NCI-H510A (cell line): ENCODE data around the gene CMYA5.
"Not testable (repeated sequence)": the region's sequence is repeated elsewhere in the genome, so short reads cannot be mapped to it uniquely, and the experiment has no call there.

Source experiments
- DNase-seq: peaks from one replicate; lab custom pipeline; 2025; lab: John Stamatoyannopoulos, UW

The CMYA5 gene

GRCh38 chr5:79702606-79703380 lies 13.2 kb downstream of the CMYA5 start:
- DNase-seq, result no peak

DNA sequence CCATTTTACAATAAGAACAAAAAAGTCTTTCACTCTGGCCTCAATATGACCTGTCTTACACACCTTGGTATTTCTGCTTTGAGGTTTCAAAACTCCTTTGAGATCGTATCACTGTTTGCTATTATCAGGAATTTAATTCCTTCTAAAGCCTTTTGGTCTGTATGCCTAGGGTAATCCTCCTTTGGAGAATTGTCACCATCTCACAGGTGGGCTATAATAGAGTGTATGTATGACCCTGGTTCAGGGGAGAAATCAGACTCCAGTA lies 13.7 kb downstream of the CMYA5 start:
- no peak for DNase-seq

- DNase-seq, result no peak
Observed at GRCh38 chr5:79704553-79704952, 14.9 kb downstream of the CMYA5 start.

DNA sequence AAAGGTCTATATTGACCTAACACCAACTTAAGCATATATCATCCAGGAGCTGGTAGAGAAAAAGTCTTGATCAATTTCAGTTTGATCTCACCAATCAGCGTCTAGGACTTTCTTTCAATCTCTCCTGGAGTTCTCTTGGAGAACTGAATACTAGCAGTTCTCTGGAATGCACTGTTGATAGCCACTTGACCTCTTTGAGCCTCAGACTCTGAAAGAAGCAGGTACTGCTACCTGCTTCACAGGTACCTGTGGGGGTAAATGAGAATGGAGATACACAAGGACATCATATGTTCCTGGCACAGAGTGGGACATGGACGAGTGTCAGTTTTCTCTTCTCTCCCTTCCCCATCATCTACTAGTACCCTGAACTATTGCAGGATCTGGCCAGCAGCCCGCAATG lies 16.0 kb downstream of the CMYA5 start:
- DNase-seq, result no peak

DNA sequence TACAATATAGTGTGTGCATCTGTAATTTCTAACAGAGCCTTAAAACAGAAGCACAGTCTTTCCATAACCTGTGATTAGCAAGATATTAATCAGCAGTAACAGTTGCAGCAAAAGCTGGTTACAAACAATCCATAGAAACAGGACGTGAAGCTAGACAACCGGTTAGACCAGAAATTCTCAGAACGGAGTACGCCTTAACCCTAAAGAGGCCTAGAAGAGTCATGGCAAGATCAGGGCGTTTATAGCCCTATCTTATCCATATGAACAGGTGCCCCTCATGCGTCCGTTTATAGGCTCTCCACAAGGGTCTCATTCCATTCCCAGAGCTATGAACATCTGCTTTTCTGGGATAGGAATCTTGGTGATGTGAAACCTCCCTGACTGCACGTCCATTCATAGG lies 16.7 kb downstream of the CMYA5 start:
- not testable (repeated sequence) for DNase-seq

- no peak for DNase-seq
Observed at GRCh38 chr5:79707535-79707934, 17.9 kb downstream of the CMYA5 start.

- DNase-seq, result no peak
Observed at GRCh38 chr5:79712741-79713140, 23.1 kb downstream of the CMYA5 start.

GRCh38 chr5:79713727-79714126 lies 24.1 kb downstream of the CMYA5 start:
- no peak for DNase-seq

DNA sequence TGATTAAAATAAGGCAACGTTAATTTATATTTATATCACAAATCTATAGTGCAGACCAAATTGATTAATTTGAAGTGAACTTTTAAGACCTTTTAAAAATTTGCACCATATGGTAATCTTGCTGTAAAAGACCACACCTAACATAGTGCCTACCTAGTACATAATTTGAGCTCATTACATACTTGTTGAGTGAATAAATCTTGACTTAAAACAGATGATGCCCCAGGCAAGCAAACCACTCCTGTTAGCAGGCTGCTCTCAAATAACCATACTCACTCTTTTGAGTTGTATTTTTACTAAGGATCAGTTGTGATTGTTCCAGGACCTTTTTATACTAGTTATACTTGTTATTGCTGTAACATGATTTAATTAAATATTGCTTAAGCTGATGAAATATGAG lies 27.2 kb downstream of the CMYA5 start:
- no peak for DNase-seq

GRCh38 chr5:79720096-79720495 lies 30.5 kb downstream of the CMYA5 start:
- DNase-seq, result no peak

GRCh38 chr5:79727451-79728355 lies 38.1 kb downstream of the CMYA5 start:
- DNase-seq, result no peak

GRCh38 chr5:79728396-79728795 lies 38.8 kb downstream of the CMYA5 start:
- no peak for DNase-seq

GRCh38 chr5:79729679-79730078 lies 40.0 kb downstream of the CMYA5 start:
- no peak for DNase-seq

- no peak for DNase-seq
Observed at GRCh38 chr5:79730564-79730963, 40.9 kb downstream of the CMYA5 start.

- no peak for DNase-seq
Observed at GRCh38 chr5:79731775-79732174, 42.1 kb downstream of the CMYA5 start.

- no peak for DNase-seq
Observed at GRCh38 chr5:79736528-79737514, 47.2 kb downstream of the CMYA5 start.

DNA sequence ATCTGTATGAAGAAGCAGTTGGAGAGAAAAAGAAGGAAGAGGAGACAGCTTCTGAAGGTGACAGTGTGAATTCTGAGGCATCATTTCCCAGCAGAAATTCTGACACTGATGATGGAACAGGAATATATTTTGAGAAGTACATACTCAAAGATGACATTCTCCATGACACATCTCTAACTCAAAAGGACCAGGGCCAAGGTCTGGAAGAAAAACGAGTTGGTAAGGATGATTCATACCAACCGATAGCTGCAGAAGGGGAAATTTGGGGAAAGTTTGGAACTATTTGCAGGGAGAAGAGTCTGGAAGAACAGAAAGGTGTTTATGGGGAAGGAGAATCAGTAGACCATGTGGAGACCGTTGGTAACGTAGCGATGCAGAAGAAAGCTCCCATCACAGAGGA lies 48.7 kb downstream of the CMYA5 start:
- no peak for DNase-seq

DNA sequence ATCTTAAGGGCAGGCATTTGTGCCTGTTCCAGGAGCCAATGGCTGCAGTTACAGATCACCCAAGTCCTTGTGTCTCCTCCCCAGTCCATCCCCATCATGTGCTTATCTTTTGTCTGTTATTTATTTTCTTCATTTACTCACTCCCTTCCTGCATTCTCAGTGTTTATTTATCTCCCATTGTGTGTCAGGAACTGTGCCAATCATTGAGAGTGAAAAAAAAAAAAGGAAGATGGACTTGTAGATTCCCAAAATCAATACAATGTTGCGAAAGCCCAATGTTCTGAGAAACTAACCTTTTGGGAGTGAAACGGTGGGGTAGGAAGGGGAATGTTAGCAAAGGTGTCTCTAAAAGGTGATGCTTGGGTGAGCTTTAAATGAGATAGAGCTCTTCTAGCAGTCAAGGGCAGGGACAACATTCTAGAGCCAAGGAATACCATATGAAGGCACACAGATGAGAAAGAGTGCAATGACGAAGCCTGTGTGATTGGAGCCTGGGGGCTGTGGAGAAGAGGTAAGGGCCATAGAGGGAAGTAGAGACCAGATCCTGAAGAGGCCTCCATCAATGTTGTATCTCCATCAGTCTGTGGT lies 53.0 kb downstream of the CMYA5 start:
- DNase-seq, result no peak

- no peak for DNase-seq
Observed at GRCh38 chr5:79743846-79744605, 54.4 kb downstream of the CMYA5 start.

- no peak for DNase-seq
Observed at GRCh38 chr5:79745255-79745654, 55.6 kb downstream of the CMYA5 start.
